Testis (tissue), 3 donors: ENCODE data around the gene TCEANC. TPM values are rescaled to one million over a fixed set of nuclear protein-coding genes. Genes with fewer than 3 reads are reported as not detected.
"Not testable (repeated sequence)": the region's sequence is repeated elsewhere in the genome, so short reads cannot be mapped to it uniquely, and the experiment has no call there.

Source experiments
- DNase-seq: peaks from one replicate; pipeline ENCODE4 v3.0.0-alpha.2; 2019
- H3K27ac ChIP-seq, 2 donors: fragments of 200-600 bp; sonication (generic); one replicate each; pipeline ENCODE4 v1.5.1; 2019
- H3K27me3 ChIP-seq: fragments of 200-600 bp; sonication (generic); one replicate; pipeline ENCODE4 v1.5.1; 2019
- H3K36me3 ChIP-seq: fragments of 200-600 bp; sonication (generic); one replicate; pipeline ENCODE4 v1.5.1; 2017; ENCODE audit warnings: low read depth; ENCODE audit errors: missing control alignments
- H3K4me1 ChIP-seq: fragments of 200-600 bp; sonication (generic); one replicate; pipeline ENCODE4 v1.5.1; 2019
- H3K4me3 ChIP-seq, 2 donors: fragments of 200-600 bp; sonication (generic); one replicate each; pipeline ENCODE4 v1.5.1; 2017 to 2019
- H3K9me3 ChIP-seq: fragments of 200-600 bp; sonication (generic); one replicate; pipeline ENCODE4 v1.5.1; 2017
- CTCF ChIP-seq, 3 experiments: fragments of 450-650 bp in 2 of 3; fragments of 200-600 bp in 1 of 3; sonication (generic) in 1 of 3; IDR thresholded peaks; one replicate each; pipeline ENCODE4 v1.5.1; 2016 to 2019; ENCODE audit warnings: antibody characterized with exemption in 3 of 3, mild to moderate bottlenecking in 2 of 3, moderate library complexity in 1 of 3
- POLR2A ChIP-seq: fragments of 450-650 bp; IDR thresholded peaks from one replicate; pipeline ENCODE4 v1.6.1; 2017; ENCODE audit warnings: antibody characterized with exemption, mild to moderate bottlenecking, moderate library complexity
- WGBS, 2 donors: methylation state at CpG; one replicate each; pipeline ENCODE4 v1.1.5; 2018; 5-methylcytosine and 5-hydroxymethylcytosine counted together
- intact Hi-C: fragments of 100-400 bp; cut with DNase I; formaldehyde crosslinking; loops from one replicate; pipeline ENCODE4 v1.15.1; 2023; ENCODE audit warnings: low total_unique reads
- polyA plus RNA-seq: library from polyadenylated mRNA; stranded (reverse); fragments of 350-450 nt; fragmentation: Illumina TruSeq; extraction: RNeasy Lipid Tissue Mini Kit (QIAGEN cat#74804); gene quantifications from one replicate; pipeline ENCODE4 v1.2.3, GENCODE V29; 2014; ENCODE audit warnings: low read depth, low replicate concordance; ENCODE audit not compliant: insufficient read depth
- total RNA-seq, 2 donors: library from RNA; depleted of rRNA; stranded (reverse); fragments of >200 nt; gene quantifications; one replicate each; pipeline ENCODE4 v1.2.3, GENCODE V29; 2016

TCEANC gene
- total and polyA plus RNA-seq, 3 donors from 2014 or later, result 2.1 to 5.6 (median 4.8) TPM

GRCh38 chrX:13614154-13614553 lies 38.8 kb upstream of the TCEANC start:
- intact Hi-C loops, result no loop called here
- Histone ChIP-seq H3K9me3 (no peaks in the 10 kb centered on the region), H3K27me3 (no peaks in the 10 kb centered on the region), H3K4me1 (no peaks in the 10 kb centered on the region), H3K4me3 (no peak overlapping the region), H3K36me3 (no peaks in the 10 kb centered on the region), H3K27ac (no peak overlapping the region)
- TF ChIP-seq CTCF (IDR thresholded peaks at IDR 0.05), result no peak
- TF ChIP-seq POLR2A, result no peak
- no peak for DNase-seq

GRCh38 chrX:13620207-13620606 lies 32.7 kb upstream of the TCEANC start:
- no peak for DNase-seq
- Histone ChIP-seq H3K27me3 (no peaks in the 10 kb centered on the region), H3K4me3 (no peak overlapping the region), H3K9me3 (no peaks in the 10 kb centered on the region), H3K36me3 (no peaks in the 10 kb centered on the region), H3K4me1 (no peaks in the 10 kb centered on the region), H3K27ac (no peak overlapping the region)
- WGBS, 2 donors, result 50% methylated on average over 1 of the region's 1 CpG
- TF ChIP-seq POLR2A, result no peak
- no peak for TF ChIP-seq CTCF (IDR thresholded peaks at IDR 0.05)
- intact Hi-C loops, result no loop called here

- intact Hi-C loops, result no loop called here
- no peaks in the 10 kb centered on the region for H3K9me3 ChIP-seq
- no peak for DNase-seq
These were observed 30.5 kb upstream of the TCEANC start for GRCh38 chrX:13622401-13622964.

GRCh38 chrX:13627306-13627705 lies 25.6 kb upstream of the TCEANC start:
- H3K27me3 ChIP-seq, result no peaks in the 10 kb centered on the region
- no peaks in the 10 kb centered on the region for H3K9me3 ChIP-seq
- intact Hi-C loops, result no loop called here
- DNase-seq, result no peak
- no peaks in the 10 kb centered on the region for H3K36me3 ChIP-seq
- WGBS, 2 donors, result 96 to 98% methylated on average over 8 of the region's 8 CpGs
- no peak overlapping the region for H3K4me3 ChIP-seq
- H3K27ac ChIP-seq, result no peak overlapping the region
- TF ChIP-seq POLR2A, result no peak
- no peak for TF ChIP-seq CTCF (IDR thresholded peaks at IDR 0.05)
- H3K4me1 ChIP-seq, result no peaks in the 10 kb centered on the region

More at GRCh38 chrX:13622401-13622964, 30.5 kb upstream of the TCEANC start:
- no peaks in the 10 kb centered on the region for H3K36me3 ChIP-seq
- TF ChIP-seq POLR2A (no peak), CTCF (IDR thresholded peaks at IDR 0.05) (no peak)
- H3K27ac ChIP-seq, result no peak overlapping the region
- H3K27me3 ChIP-seq, result no peaks in the 10 kb centered on the region
- H3K4me3 ChIP-seq, result no peak overlapping the region
- H3K4me1 ChIP-seq, result no peaks in the 10 kb centered on the region
- 62 to 82% methylated on average over 3 of the region's 3 CpGs for WGBS, 2 donors

- H3K4me3 ChIP-seq, intact Hi-C loops, H3K27ac ChIP-seq, H3K27me3 ChIP-seq, H3K9me3 ChIP-seq, DNase-seq, H3K4me1 ChIP-seq, H3K36me3 ChIP-seq: not testable (repeated sequence)
- 81 to 90% methylated on average over 9 of the region's 9 CpGs for WGBS, 2 donors
These were observed 15.7 kb upstream of the TCEANC start for GRCh38 chrX:13637224-13637623.
